Natural killer cell (primary cell): ENCODE results near the gene PLEKHG1. TPM values are rescaled to one million over a fixed set of nuclear protein-coding genes. Genes with fewer than 3 reads are reported as not detected.

ENCODE experiments used
- ATAC-seq, 3 donors: fragments of 150-1000 bp in 2 of 3; fragments of 200-7000 bp in 1 of 3; cut with Tn5 transposase; 1 replicate in 1 of 3; 2 replicates in 2 of 3; pipeline ENCODE4 v1.10.0; 2021; ENCODE audit warnings: mild to moderate bottlenecking in 2 of 3, moderate library complexity in 2 of 3
- DNase-seq, 2 donors: peaks; one replicate each; pipeline versions ENCODE4 v3.0.0 to v3.0.0-alpha.2; 2013 to 2021; ENCODE audit warnings: mixed read lengths in 1 of 2
- H3K27ac ChIP-seq: one replicate; pipeline ENCODE4 v1.5.1; 2013; ENCODE audit warnings: mild to moderate bottlenecking, low read length
- H3K27me3 ChIP-seq: one replicate; pipeline ENCODE4 v1.6.1; 2013; ENCODE audit warnings: low read length; ENCODE audit not compliant: control insufficient read depth, insufficient read depth
- H3K36me3 ChIP-seq: one replicate; pipeline ENCODE4 v1.6.1; 2013; ENCODE audit warnings: low read length; ENCODE audit not compliant: control insufficient read depth, insufficient read depth
- H3K4me1 ChIP-seq: one replicate; pipeline ENCODE4 v1.6.1; 2013; ENCODE audit warnings: low read length; ENCODE audit not compliant: control insufficient read depth, insufficient read depth
- H3K4me3 ChIP-seq: one replicate; pipeline ENCODE4 v1.5.1; 2013; ENCODE audit warnings: low read length
- H3K9me3 ChIP-seq: one replicate; pipeline ENCODE4 v1.6.1; 2013; ENCODE audit warnings: low read length; ENCODE audit not compliant: control insufficient read depth, insufficient read depth
- H3K27ac Mint-ChIP-seq, 2 donors: one replicate each; pipeline ENCODE4 v1.8.0; 2022; ENCODE audit warnings: mild to moderate bottlenecking in 2 of 2, mixed read lengths in 2 of 2, moderate library complexity in 1 of 2
- H3K27me3 Mint-ChIP-seq, 2 donors: one replicate each; pipeline ENCODE4 v1.8.0; 2022; ENCODE audit warnings: low read depth in 2 of 2, mixed read lengths in 2 of 2
- H3K36me3 Mint-ChIP-seq: one replicate; pipeline ENCODE4 v1.8.0; 2022; ENCODE audit warnings: mixed read lengths
- H3K4me1 Mint-ChIP-seq, 2 donors: one replicate each; pipeline ENCODE4 v1.8.0; 2022; ENCODE audit warnings: mixed read lengths in 2 of 2
- H3K4me3 Mint-ChIP-seq: one replicate; pipeline ENCODE4 v1.8.0; 2022; ENCODE audit warnings: mild to moderate bottlenecking, moderate library complexity, mixed read lengths
- H3K9me3 Mint-ChIP-seq, 2 donors: one replicate each; pipeline ENCODE4 v1.8.0; 2022; ENCODE audit warnings: mixed read lengths in 2 of 2
- CTCF ChIP-seq: fragments of 200-600 bp; IDR thresholded peaks from one replicate; pipeline ENCODE4 v1.8.0; 2022; ENCODE audit warnings: antibody characterized with exemption
- WGBS: methylation state at CpG from one replicate; pipeline ENCODE4 v1.1.7; 2013; ENCODE audit warnings: missing lambda C conversion rate; ENCODE audit not compliant: insufficient coverage; 5-methylcytosine and 5-hydroxymethylcytosine counted together
- intact Hi-C: fragments of 100-400 bp; cut with micrococcal nuclease; formaldehyde crosslinking; loops from one replicate; pipeline ENCODE4 v1.14.2; 2022
- total RNA-seq, 4 donors: library from RNA; stranded (reverse); fragments of 120-200 nt in 1 of 4; gene quantifications; one replicate each; pipeline versions ENCODE4 v1.2.3 to v1.2.4, GENCODE V29; 2013 to 2022

The PLEKHG1 gene
- total RNA-seq, 3 donors from 2014 or later (not counting 1 experiment from before 2014, with no cell fraction given), result 0.29 to 1.4 (median 0.54) TPM

GRCh38 chr6:150586850-150587359 lies 12.8 kb upstream of the PLEKHG1 start:
- Mint-ChIP-seq H3K27me3 (peaks cover 11 to 16% of the 10 kb centered on the region in 2 donors), H3K36me3 (no peaks in the 10 kb centered on the region), H3K9me3 (no peaks in the 10 kb centered on the region), H3K27ac (no peak overlapping the region), H3K4me1 (no peaks in the 10 kb centered on the region), H3K4me3 (no peak overlapping the region)
- DNase-seq, result no peak
- 93% methylated on average over 12 of the region's 12 CpGs for WGBS
- intact Hi-C loops, result no loop called here
- no peak for TF ChIP-seq CTCF
- ATAC-seq, result no peak
- no peaks in the 10 kb centered on the region for H3K9me3 ChIP-seq
- no peaks in the 10 kb centered on the region for H3K27me3 ChIP-seq
- no peak overlapping the region for H3K4me3 ChIP-seq
- no peaks in the 10 kb centered on the region for H3K4me1 ChIP-seq
- H3K36me3 ChIP-seq, result no peaks in the 10 kb centered on the region
- H3K27ac ChIP-seq, result no peak overlapping the region

- H3K4me3 ChIP-seq, result no peak overlapping the region
- no peak for DNase-seq
- H3K27ac ChIP-seq, result no peak overlapping the region
- no peaks in the 10 kb centered on the region for H3K36me3 ChIP-seq
- no peak for TF ChIP-seq CTCF
- Mint-ChIP-seq H3K27me3 (peaks cover 18 to 22% of the 10 kb centered on the region in 2 donors), H3K9me3 (no peaks in the 10 kb centered on the region), H3K4me1 (no peaks in the 10 kb centered on the region), H3K4me3 (no peak overlapping the region), H3K36me3 (no peaks in the 10 kb centered on the region), H3K27ac (no peak overlapping the region)
- WGBS, result 56% methylated on average over 3 of the region's 4 CpGs
- H3K9me3 ChIP-seq, result no peaks in the 10 kb centered on the region
- no peaks in the 10 kb centered on the region for H3K27me3 ChIP-seq
- no peak for ATAC-seq
- H3K4me1 ChIP-seq, result no peaks in the 10 kb centered on the region
- intact Hi-C loops, result no loop called here
Observed at GRCh38 chr6:150587637-150588036, 12.0 kb upstream of the PLEKHG1 start.

- ATAC-seq (no peak), DNase-seq (no peak)
- Mint-ChIP-seq H3K36me3 (no peaks in the 10 kb centered on the region), H3K4me3 (no peak overlapping the region), H3K4me1 (no peaks in the 10 kb centered on the region), H3K27ac (no peak overlapping the region), H3K9me3 (no peaks in the 10 kb centered on the region), H3K27me3 (peaks cover 19 to 25% of the 10 kb centered on the region in 2 donors)
- Histone ChIP-seq H3K27me3 (peaks cover 3% of the 10 kb centered on the region), H3K9me3 (no peaks in the 10 kb centered on the region), H3K4me1 (no peaks in the 10 kb centered on the region), H3K36me3 (no peaks in the 10 kb centered on the region), H3K27ac (no peak overlapping the region), H3K4me3 (no peak overlapping the region)
- 82% methylated on average over 8 of the region's 9 CpGs for WGBS
- TF ChIP-seq CTCF, result no peak
- intact Hi-C loops, result no loop called here
Observed at GRCh38 chr6:150588888-150589499, 10.7 kb upstream of the PLEKHG1 start.

GRCh38 chr6:150589852-150590251 lies 9.8 kb upstream of the PLEKHG1 start:
- Histone ChIP-seq H3K4me3 (no peak overlapping the region), H3K27me3 (peaks cover 3% of the 10 kb centered on the region), H3K27ac (no peak overlapping the region), H3K4me1 (no peaks in the 10 kb centered on the region), H3K36me3 (no peaks in the 10 kb centered on the region), H3K9me3 (no peaks in the 10 kb centered on the region)
- DNase-seq, result no peak
- Mint-ChIP-seq H3K4me3 (no peak overlapping the region), H3K27me3 (peaks cover 19 to 24% of the 10 kb centered on the region in 2 donors), H3K9me3 (no peaks in the 10 kb centered on the region), H3K27ac (no peak overlapping the region), H3K4me1 (no peaks in the 10 kb centered on the region), H3K36me3 (no peaks in the 10 kb centered on the region)
- no peak for ATAC-seq
- intact Hi-C loops, result no loop called here
- no peak for TF ChIP-seq CTCF
